ENCODE data around the gene GOLPH3L.

- TF ChIP-seq, protein P1, sequence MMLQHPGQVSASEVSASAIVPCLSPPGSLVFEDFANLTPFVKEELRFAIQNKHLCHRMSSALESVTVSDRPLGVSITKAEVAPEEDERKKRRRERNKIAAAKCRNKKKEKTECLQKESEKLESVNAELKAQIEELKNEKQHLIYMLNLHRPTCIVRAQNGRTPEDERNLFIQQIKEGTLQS (IDR thresholded peaks at IDR 0.05) = no peak
- no peak for TF ChIP-seq JUND (IDR thresholded peaks at IDR 0.05)
- no peak for TF ChIP-seq REST (IDR thresholded peaks at IDR 0.05)
- no peak for TF ChIP-seq CTCF (IDR thresholded peaks at IDR 0.05; ENCODE audit: low read depth, low read length, missing input control)
- TF ChIP-seq, protein P2, sequence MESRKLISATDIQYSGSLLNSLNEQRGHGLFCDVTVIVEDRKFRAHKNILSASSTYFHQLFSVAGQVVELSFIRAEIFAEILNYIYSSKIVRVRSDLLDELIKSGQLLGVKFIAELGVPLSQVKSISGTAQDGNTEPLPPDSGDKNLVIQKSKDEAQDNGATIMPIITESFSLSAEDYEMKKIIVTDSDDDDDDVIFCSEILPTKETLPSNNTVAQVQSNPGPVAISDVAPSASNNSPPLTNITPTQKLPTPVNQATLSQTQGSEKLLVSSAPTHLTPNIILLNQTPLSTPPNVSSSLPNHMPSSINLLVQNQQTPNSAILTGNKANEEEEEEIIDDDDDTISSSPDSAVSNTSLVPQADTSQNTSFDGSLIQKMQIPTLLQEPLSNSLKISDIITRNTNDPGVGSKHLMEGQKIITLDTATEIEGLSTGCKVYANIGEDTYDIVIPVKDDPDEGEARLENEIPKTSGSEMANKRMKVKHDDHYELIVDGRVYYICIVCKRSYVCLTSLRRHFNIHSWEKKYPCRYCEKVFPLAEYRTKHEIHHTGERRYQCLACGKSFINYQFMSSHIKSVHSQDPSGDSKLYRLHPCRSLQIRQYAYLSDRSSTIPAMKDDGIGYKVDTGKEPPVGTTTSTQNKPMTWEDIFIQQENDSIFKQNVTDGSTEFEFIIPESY (IDR thresholded peaks at IDR 0.05) = no peak
- TF ChIP-seq GABPA (IDR thresholded peaks at IDR 0.05 in 1 of 2, conservative IDR thresholded peaks at IDR 0.05 in 1 of 2) = no peak
- TF ChIP-seq MAX (IDR thresholded peaks at IDR 0.05) = no peak
- no peak for TF ChIP-seq EGR1 (IDR thresholded peaks at IDR 0.05; ENCODE audit: low read depth in 2 of 2)
Observed at GRCh38 chr1:150650193-150650592, 46.8 kb downstream of the GOLPH3L start.
